SKM-1 (cell line): ENCODE results near the gene GPR161.
"Not testable (repeated sequence)": the region's sequence is repeated elsewhere in the genome, so short reads cannot be mapped to it uniquely, and the experiment has no call there.

Source experiments
- DNase-seq: peaks from one replicate; lab custom pipeline; 2025; ENCODE audit not compliant: unreplicated experiment; lab: John Stamatoyannopoulos, UW

Gene GPR161

DNA sequence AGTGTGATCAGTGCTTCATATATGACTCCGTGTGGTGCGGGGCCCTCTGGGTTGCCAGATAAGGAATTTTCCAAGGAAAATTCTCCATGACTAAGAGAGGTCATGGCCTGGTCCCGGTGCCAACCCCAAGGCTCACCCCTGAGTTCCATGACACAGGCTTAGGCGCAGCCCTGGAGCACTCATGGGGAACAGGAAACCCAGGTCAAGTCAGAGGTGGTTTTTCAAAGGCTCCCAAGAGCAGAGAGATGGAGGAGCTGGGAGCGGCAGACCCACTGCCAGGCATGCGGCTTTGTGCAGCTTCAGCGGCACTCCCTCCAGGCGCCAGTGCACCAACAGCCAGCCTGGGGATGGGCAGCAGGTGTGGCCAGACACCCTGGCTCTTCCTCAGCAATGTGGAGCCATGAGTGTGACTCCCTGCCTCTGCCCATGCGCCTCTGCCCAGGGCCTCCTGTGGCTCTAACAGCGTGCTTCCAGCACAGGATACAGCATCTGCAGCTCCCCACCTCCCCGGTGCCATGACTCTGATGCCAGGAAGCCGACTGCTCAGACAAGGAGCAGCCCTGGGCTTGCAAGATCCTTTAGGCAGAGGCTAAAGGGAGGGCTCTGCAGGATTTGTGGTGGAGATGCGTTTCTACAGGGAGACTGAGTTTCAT lies 47.3 kb downstream of the GPR161 start:
- DNase-seq, result no peak

DNA sequence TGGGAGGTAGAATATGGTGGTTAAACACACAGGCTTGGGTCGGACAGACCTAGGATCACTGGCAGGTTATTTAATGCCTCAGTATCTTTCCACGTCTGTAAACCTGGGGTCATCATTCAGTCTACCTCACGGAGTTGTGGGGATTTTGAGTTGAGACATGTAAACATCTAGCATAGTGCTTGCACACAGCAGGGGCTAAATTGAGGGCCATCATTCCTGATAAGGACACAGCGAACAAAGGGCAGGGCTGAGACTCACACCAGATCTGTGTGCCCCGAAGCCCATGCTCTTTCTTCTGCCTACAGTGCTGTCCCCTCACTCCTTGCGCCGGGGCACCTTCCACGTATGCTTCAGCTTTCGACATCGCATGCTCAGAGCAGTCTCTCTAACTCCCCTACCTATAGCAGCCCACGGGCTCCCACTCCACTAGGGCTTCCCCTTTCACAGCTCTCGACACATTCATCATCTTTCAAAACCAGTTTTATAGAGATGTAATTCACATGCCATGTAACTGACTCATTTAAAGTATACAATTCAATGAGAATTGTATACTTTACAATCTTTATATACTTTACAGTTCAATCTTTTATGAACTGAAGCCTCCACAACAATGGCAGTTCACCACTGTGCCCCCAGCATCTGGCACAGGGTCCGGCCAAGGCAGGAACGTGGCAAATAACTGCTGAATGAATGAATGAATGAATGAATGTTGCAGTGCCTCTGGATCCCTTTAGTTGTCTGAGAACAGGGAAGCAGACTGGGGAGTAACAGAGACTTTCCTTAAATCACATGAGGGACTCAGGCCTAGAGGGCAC lies 48.0 kb downstream of the GPR161 start:
- DNase-seq, result no peak

DNA sequence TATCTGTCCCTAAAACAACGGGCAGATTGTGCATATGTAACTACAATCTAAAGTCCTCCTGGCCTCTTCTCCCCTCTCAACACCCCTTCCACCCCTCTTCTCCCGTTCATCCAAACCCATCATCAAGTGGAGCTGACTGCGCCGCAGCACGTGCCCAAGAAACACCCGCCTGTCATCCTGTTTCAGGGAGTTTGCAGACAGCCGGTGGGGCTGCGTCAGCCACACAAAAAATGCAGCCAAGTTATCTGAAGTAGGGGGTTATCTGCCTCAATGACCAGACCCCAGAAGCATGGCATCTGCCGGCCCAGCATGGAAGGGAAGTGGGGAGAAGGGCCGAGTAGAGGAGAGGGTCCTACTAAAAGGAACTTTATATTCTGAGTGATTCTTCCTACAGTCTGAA lies 49.0 kb downstream of the GPR161 start:
- no peak for DNase-seq

DNA sequence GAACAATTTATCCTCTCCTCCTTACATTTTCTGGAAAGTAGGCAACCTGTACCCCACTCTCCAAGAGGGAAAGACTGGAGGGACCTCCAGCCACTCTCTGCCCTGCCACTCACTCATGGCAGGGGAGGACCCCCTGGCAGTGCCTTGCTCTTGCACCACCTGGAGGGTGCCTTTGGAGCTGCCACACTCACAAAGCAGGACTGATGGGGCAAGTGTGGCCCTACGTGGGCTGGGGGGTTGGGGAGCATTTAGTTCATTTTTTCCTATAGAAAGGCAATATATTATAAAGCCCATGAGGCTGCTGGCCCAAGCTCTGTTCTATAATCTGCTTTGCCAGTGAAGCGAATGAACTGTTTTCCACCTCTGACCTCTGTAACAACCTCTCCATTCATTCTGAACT lies 50.3 kb downstream of the GPR161 start:
- DNase-seq, result no peak

DNA sequence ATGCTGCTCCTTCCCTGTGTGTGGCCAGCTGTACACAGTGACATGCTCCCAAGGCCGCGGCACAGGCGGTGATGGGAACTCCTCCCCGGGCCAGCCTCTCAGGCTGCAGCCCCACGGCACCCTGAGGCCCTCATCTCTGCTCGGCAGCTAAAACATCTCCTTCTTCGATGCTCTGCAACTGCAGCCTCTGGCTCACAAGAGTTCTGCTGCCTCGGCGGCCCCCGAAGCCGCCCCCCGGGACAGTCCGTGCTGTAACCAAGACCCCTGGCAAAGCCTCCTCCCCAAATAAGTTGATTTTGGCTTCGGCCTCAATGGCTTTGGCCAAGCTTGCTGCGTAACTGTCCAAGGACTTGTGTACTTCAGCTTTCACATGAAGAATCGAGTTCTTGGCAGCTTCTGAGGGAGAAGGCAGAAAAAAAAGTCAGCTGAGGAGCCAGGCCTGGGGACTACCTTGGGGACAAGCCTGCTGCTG lies 51.3 kb downstream of the GPR161 start:
- no peak for DNase-seq

DNA sequence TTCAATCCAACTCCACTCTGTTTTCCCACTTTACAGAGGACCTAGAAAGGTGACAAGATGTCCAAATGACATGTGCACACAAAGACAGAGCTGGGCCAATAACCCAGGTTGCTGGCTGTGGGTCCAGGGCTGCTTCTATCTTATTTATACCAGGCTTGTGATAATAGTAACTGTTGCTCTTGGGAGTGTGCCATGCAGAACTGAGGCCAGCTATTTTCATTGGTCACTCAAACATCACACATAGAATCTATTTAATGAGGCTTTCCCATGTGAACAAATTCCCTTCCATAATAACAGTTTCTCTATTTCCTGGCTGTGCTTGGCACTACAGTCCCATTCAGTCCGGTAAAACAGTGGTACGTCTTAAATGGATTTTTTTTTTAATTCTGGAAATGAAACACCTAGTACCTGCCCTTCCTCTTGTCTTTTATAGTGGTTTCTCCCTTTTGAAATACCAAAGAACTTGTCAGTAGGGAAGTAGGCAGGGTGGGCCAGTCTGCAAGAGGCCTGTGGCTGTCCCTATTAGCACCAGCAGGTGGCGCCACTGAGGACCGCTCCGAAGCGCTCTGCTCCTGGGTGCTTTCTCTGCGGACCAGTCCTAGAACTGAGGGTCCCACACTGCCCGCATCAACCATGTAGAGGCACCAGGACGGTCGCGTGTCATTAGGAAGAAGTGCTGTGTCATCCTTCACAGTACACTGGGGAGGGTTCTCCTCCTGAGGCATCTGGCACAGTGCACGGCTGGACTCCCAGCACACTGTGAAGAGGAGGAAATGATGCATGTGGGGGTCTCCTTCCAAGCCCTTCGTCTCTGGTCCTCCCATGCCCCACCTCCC lies 52.1 kb downstream of the GPR161 start:
- DNase-seq, result peak; percentile 72

DNA sequence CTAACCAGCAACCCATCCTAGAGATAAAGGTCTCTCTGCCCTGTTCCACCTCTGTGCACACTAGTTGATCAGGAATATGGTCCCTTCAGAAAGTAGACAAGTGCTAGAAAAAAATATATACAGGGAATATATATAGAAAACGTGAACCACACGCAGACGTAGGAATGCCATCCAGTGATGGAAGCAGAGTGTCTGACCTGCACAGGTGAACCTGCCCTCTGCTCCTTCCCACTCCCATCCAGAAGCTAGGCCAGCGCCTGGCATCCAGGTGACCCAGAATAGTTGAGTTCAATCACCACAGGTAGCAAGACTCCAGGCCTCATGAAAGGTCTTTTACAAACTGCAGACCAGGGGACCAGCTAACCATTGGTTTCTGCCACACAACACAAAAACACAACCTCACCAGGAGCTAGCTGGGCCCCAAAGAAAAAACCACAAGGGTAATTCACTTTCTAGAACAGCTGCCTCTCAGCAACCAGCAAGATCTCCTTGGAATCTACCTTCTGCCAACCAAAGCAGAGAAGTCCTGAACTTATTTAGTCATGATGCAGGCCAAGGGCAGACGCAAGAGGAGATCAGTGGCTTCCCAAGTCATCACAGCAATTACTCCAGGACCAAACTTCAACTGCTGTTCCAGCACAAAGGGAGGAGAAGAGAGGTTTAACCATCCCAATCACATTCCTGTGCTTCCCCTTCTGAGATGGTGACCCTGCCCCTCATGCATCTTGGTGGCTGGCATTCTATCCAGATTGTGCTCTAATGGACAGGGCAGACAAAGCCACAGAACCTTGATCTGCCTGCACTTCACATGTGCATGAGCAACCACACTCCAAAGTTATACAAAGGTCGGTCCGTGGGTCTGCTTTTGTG lies 53.0 kb downstream of the GPR161 start:
- no peak for DNase-seq

DNA sequence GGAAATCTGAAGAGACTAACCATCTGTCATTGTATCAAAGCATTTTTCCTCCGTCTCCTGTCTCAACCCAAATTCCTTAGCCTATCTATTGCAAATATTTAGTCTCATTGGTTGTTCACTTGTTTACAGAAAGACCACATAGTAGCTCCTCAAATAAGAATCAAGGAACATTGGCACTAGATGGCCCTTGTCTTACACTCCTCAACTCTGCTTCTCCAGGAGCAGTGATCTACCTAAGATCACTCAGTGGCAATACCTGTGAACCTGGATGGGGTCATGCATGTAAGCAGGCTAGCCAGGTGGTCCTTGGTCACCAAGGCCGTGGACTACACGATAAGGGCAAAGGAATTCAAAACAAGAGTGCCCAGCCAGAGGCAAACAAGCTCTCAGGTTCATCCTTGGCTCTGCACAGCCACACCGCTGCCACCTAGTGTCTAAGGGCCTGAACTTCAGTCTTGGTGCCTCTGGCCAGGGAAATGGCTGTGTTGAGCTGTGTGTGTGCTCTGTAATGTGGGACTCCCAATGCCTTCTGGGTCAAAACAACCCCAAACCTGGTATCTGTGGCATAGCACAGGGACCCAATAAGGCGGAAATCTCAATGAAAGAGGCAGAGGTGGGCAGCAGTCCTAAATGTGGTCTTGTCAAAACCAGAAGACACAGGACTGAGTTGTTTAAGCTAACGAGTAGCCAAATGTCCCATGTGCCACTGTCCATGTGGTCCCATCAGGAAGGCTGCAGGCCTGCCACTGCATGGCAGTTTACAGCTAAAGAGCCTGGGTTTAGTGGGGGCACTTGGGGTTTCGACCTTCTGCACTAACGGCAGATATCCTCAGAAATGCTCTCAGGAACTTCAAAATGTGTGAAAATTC lies 54.5 kb downstream of the GPR161 start:
- peak; percentile 90 for DNase-seq

DNA sequence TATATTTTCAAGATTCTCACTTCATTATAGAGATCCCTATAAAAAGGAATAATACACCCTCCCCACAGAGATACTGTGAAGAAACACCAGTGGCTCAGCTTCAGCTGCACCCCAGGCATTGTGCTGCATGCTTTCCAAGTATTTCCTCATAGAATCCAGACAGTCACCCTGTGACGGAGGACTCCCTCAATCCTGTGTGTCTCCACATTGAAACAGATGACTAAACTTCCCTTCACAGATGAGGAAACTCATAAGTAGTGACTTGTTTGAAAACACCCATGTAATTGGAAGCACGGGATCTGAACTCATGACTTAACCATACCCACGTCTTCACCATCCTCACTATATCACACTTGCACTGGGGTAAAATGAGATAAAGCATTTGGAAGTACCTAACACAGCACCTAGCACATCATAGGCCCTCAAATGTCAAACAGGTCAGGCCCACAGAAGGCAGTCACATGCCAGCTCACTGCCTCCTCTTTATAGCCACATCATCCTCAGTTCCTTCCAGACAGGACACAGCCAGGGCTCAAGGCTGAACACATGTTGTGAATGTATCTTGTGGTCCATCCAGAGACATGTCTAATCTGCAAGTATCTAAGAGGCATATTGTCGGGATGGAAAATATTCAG lies 55.2 kb downstream of the GPR161 start:
- no peak for DNase-seq

DNA sequence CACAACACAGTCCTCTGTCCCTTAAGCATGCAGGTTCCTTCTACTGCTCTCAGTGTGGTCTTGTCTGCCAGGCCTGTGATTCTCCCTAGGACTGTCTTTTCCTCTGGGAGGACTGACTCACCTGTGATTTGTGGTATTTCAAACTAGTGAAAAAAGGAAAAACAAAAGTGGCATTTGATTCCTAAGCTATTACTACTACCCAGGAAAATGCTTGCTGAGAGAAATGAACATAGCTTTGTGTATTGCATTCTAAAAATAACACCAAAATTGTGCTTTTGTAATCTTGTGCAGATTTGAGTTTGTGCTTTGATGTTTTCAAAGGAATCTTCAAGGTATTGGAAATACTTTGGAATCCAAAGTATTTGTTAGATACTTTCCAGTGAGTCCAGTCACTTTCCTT lies 57.0 kb downstream of the GPR161 start:
- DNase-seq, result no peak

DNA sequence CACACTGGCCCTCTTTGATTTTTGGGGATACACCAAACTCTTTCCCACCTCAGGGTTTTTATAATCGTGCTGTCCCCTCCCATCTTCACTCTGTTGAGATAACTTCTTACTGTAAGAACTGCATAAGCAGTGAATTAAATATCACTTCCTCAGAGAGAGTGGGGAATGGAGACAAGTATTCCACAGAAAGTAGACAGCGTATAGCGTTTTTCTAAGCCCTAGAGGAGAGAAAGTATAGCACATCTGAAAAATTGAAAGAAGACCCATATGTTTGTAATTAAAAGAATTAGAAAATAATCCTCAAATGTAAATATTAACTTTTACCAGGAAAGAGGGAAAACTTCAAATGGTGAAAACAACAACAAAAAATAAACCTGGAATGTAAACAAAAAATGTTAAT lies 67.3 kb downstream of the GPR161 start:
- no peak for DNase-seq

DNA sequence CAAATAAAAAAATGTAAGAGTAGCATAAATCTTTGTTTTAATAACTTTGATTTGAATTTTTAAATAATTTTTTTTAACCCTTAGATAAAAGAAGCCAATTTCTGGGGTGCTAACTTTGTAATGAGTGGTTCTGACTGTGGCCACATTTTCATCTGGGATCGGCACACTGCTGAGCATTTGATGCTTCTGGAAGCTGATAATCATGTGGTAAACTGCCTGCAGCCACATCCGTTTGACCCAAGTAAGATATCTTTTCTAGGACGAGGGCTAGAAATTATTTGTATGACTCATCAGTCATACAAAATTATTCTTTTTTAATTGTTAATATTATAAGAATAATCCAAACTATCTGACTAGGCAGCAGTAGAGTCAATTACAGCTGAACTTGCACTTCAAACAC lies 71.2 kb downstream of the GPR161 start:
- DNase-seq, result no peak

DNA sequence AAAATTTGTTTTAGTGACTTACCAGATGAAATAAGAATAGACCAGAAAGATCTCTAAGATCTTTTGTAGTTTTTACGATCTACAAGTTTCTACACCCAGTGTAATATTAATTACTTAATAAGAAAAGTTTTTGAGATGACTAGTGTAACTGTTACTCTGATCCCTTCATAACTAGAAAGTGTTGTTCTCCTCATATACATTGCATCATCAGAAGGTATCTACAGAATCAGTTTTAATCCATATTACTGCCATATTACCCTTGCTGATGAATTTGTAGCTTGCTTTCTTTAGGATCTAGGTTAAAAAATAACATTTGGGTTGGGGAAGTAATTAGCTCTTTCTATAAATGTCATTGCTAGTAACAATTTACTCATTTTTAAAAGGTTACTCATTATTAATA lies 72.5 kb downstream of the GPR161 start:
- no peak for DNase-seq

DNA sequence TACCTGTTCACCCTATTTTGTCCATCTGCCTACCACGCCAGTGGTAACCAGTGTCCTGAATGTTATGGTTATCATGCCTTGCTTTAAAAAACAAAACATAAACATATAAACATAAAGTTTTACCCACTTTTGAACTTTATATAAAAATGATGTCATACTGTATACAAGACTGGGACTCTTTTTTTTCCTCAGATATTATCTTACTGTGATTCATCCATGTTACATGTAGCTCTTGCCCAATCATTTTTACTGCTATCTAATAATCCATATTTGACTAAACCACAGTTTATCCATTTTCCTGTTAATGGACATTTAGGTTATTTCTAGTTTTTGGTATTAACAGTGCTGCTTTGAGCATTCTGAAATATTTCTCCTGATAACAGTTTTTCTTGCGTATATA lies 78.8 kb downstream of the GPR161 start:
- no peak for DNase-seq

DNA sequence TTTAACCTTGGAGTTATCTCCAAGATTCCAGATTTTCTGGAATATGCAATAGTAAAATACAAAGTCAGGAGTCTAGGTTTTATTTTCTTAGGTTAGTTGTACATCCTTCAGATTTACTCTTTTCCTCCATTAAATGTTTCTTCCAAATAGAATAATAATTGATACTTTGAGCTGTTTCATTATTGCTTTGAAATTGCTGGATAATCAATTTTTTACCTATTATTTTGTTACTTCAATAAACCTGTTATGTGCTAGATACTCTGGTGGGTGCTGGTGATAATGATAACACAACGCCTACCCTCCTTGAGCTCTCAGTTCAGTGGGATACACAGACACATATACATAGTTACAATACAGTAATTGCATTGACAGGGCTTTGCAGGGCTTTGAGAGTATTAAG lies 79.4 kb downstream of the GPR161 start:
- no peak for DNase-seq

DNA sequence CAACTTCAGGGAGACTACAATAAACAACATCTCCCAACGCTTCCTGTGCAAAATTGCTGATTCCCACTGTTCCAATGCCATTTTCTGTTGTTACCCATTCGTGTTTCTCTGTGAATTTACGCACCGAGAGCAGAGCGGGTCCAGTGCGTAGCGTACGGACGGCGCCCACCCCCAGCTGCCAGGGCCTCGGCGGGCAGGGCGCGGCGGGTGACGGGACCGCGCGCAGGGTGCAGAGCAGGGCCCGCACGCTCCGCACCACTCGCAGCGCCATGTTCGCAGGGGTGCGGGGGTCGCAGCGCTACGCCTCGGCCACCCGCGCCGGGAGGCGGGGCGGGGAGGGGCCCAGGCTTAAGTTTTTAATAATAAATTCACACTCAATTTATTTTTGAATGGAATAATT lies 80.6 kb downstream of the GPR161 start:
- DNase-seq, result not testable (repeated sequence)

DNA sequence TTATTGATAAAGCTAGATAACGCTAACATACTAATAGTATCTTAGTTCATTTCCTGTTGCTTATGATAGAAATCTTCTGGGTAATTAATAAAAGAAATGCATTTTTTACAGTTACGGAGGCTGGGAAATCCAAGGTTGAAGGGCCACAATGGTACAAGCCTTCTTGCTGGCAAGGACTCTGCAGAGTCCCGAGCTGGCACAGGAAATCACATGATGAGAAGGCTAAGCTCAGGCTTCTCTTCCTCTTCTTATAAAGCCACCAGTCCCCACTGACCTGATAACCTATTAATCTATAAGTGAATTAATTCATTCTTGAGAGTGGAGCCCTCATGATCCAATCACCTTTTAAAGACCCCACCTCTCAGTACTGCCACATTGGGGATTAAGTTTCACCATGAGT lies 82.6 kb downstream of the GPR161 start:
- no peak for DNase-seq

DNA sequence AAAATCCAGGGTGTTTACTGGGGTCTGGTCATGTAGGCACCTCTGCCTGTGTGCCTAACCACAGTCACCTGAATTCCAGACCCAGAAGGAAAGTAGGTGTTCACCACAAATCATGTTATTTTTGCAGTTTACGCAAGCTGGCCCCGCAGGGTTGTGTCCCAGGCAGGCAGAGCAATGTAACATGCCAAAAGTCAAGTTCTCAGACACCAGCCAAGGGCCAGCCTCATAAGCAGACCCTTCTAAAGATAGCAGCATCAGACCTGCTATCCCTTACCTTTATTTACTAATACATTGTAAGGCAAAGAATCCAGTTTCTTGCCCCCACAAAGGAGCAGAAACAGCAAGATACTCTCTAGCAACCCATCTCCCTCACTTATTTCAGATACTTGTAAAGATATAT lies 83.0 kb downstream of the GPR161 start:
- no peak for DNase-seq

DNA sequence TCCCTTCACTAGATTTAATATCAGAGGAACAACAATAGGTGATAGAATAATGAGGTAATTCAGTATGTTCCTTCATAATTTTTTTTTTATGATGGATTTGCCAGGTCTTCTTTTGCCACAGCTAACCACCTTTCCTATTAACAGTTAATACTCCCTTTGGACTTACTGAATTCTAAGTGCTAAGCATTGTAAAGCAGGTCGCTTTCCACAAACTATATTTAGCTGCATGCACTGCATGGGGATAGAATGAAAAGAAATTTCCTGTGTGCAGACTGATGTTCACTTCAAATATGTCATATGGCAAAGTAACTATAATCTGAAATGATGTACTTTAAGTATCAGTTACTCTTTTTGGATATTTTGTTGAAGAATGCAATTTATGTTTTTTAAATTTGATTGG lies 85.8 kb downstream of the GPR161 start:
- no peak for DNase-seq
